CD4-positive, CD25-positive, alpha-beta regulatory T cell (primary cell): ENCODE measurements around the gene ZKSCAN5. TPM values are rescaled to one million over a fixed set of nuclear protein-coding genes. Genes with fewer than 3 reads are reported as not detected.
"Not testable (repeated sequence)": the region's sequence is repeated elsewhere in the genome, so short reads cannot be mapped to it uniquely, and the experiment has no call there.

ENCODE experiments used
- ATAC-seq, 2 donors: fragments of 150-1000 bp; cut with Tn5 transposase; one replicate each; pipeline ENCODE4 v1.10.0; 2021; ENCODE audit warnings: low read depth in 2 of 2, moderate number of reproducible peaks in 2 of 2, moderate library complexity in 1 of 2
- DNase-seq, 3 donors: peaks; one replicate each; pipeline versions ENCODE4 v3.0.0 to v3.0.0-alpha.2; 2012 to 2022; ENCODE audit warnings: mixed read lengths in 1 of 3
- H3K27ac ChIP-seq: one replicate; pipeline ENCODE4 v1.7.0; 2013; ENCODE audit warnings: mild to moderate bottlenecking, low read length; ENCODE audit not compliant: insufficient read depth, poor library complexity, severe bottlenecking
- H3K27me3 ChIP-seq: one replicate; pipeline ENCODE4 v1.7.0; 2013; ENCODE audit warnings: low read length; ENCODE audit not compliant: control insufficient read depth, insufficient read depth
- H3K36me3 ChIP-seq: one replicate; pipeline ENCODE4 v1.7.0; 2013; ENCODE audit warnings: mild to moderate bottlenecking, low read length, moderate library complexity; ENCODE audit not compliant: control insufficient read depth, insufficient read depth
- H3K4me1 ChIP-seq: 2 replicates; pipeline ENCODE4 v1.7.0; 2013; ENCODE audit warnings: mild to moderate bottlenecking, low read length; ENCODE audit not compliant: insufficient read depth, control insufficient read depth, poor library complexity, severe bottlenecking
- H3K4me3 ChIP-seq: one replicate; pipeline ENCODE4 v1.7.0; 2013; ENCODE audit warnings: low read depth, mild to moderate bottlenecking, low read length, moderate library complexity
- H3K9me3 ChIP-seq, 2 experiments: 1 replicate in 1 of 2; 2 replicates in 1 of 2; pipeline ENCODE4 v1.7.0; 2013; ENCODE audit warnings: low read length in 2 of 2, mild to moderate bottlenecking in 1 of 2, moderate library complexity in 1 of 2; ENCODE audit not compliant: control insufficient read depth in 2 of 2
- H3K27ac Mint-ChIP-seq, 3 donors: one replicate each; pipeline ENCODE4 v1.8.0; 2020 to 2022; ENCODE audit warnings: mild to moderate bottlenecking in 3 of 3, mixed read lengths in 3 of 3, moderate library complexity in 2 of 3
- H3K27me3 Mint-ChIP-seq: one replicate; pipeline ENCODE4 v1.8.0; 2022; ENCODE audit warnings: mild to moderate bottlenecking, mixed read lengths
- H3K36me3 Mint-ChIP-seq: one replicate; pipeline ENCODE4 v1.8.0; 2020; ENCODE audit warnings: mixed read lengths
- H3K4me1 Mint-ChIP-seq, 4 donors: one replicate each; pipeline ENCODE4 v1.8.0; 2020 to 2022; ENCODE audit warnings: mixed read lengths in 4 of 4, mild to moderate bottlenecking in 1 of 4
- H3K4me3 Mint-ChIP-seq, 4 donors: one replicate each; pipeline ENCODE4 v1.8.0; 2020 to 2022; ENCODE audit warnings: mild to moderate bottlenecking in 4 of 4, mixed read lengths in 4 of 4, moderate library complexity in 3 of 4
- H3K9me3 Mint-ChIP-seq, 7 donors: one replicate each; pipeline ENCODE4 v1.8.0; 2020 to 2022; ENCODE audit warnings: mixed read lengths in 7 of 7, mild to moderate bottlenecking in 3 of 7, moderate library complexity in 2 of 7
- polyA plus RNA-seq, 4 donors: library from polyadenylated mRNA; unstranded; fragments of 300-500 nt; fragmentation: Illumina TruSeq; gene quantifications; one replicate each; pipeline ENCODE4 v1.2.3, GENCODE V29; 2021
- total RNA-seq: library from RNA; stranded (reverse); gene quantifications from one replicate; pipeline ENCODE4 v1.2.3, GENCODE V29; 2022

The ZKSCAN5 gene
- total and polyA plus RNA-seq, 5 donors from 2014 or later: 2.8 to 5.8 (median 4.2) TPM

GRCh38 chr7:99562114-99562784 is 57.8 kb downstream of the ZKSCAN5 start:
- DNase-seq (no peak), ATAC-seq (no peak)
- H3K4me3 ChIP-seq: no peak overlapping the region
- H3K4me1 ChIP-seq: peaks cover 30% of the 10 kb centered on the region
- no peaks in the 10 kb centered on the region for H3K9me3 ChIP-seq
- H3K27me3 ChIP-seq: no peaks in the 10 kb centered on the region
- no peak overlapping the region for H3K27ac ChIP-seq
- peaks cover 58% of the 10 kb centered on the region for H3K36me3 ChIP-seq
- Mint-ChIP-seq H3K27ac (peak overlapping the region in 2 of 3 donors; percentile 84 to 93), H3K4me3 (peak overlapping the region in 2 of 4 donors; percentile 48 to 60), H3K36me3 (peaks cover 39% of the 10 kb centered on the region), H3K9me3 (peaks cover 0 to 2% (median 0%) of the 10 kb centered on the region in 7 donors), H3K27me3 (peaks cover 8% of the 10 kb centered on the region), H3K4me1 (peaks cover 18 to 57% (median 46%) of the 10 kb centered on the region in 4 donors)

- peaks cover 38% of the 10 kb centered on the region for H3K36me3 Mint-ChIP-seq
- peak; percentile 27 to 44 for ATAC-seq
- no peak overlapping the region for H3K27ac ChIP-seq
- peak overlapping the region in 1 of 4 donors; percentile 60 for H3K4me3 Mint-ChIP-seq
- peaks cover 0 to 2% (median 0%) of the 10 kb centered on the region in 7 donors for H3K9me3 Mint-ChIP-seq
- no peak overlapping the region for H3K4me3 ChIP-seq
- peak in 1 of 3 donors; percentile 31 for DNase-seq
- peaks cover 24% of the 10 kb centered on the region for H3K4me1 ChIP-seq
- no peaks in the 10 kb centered on the region for H3K27me3 ChIP-seq
- H3K27me3 Mint-ChIP-seq: peaks cover 6% of the 10 kb centered on the region
- H3K4me1 Mint-ChIP-seq: peaks cover 18 to 52% (median 42%) of the 10 kb centered on the region in 4 donors
- H3K27ac Mint-ChIP-seq: peak overlapping the region in 2 of 3 donors; percentile 72 to 84
- H3K36me3 ChIP-seq: peaks cover 58% of the 10 kb centered on the region
- H3K9me3 ChIP-seq: no peaks in the 10 kb centered on the region
Measured at GRCh38 chr7:99562832-99563231, 58.4 kb downstream of the ZKSCAN5 start.

GRCh38 chr7:99563650-99564049 is 59.2 kb downstream of the ZKSCAN5 start:
- Mint-ChIP-seq H3K4me1 (peaks cover 18 to 49% (median 39%) of the 10 kb centered on the region in 4 donors), H3K36me3 (peaks cover 33% of the 10 kb centered on the region)

GRCh38 chr7:99568770-99569169 is 64.3 kb downstream of the ZKSCAN5 start:
- peaks cover 58% of the 10 kb centered on the region for H3K36me3 ChIP-seq
- H3K27ac ChIP-seq, H3K27ac Mint-ChIP-seq, H3K9me3 Mint-ChIP-seq, H3K27me3 ChIP-seq, H3K27me3 Mint-ChIP-seq, H3K4me3 ChIP-seq, ATAC-seq, DNase-seq, H3K4me1 ChIP-seq, H3K9me3 ChIP-seq: not testable (repeated sequence)
- peaks cover 6 to 18% (median 15%) of the 10 kb centered on the region in 4 donors for H3K4me1 Mint-ChIP-seq
- H3K4me3 Mint-ChIP-seq: peak overlapping the region in 1 of 4 donors; percentile 54
- peaks cover 40% of the 10 kb centered on the region for H3K36me3 Mint-ChIP-seq

More at GRCh38 chr7:99563650-99564049, 59.2 kb downstream of the ZKSCAN5 start:
- Histone ChIP-seq H3K27me3 (no peaks in the 10 kb centered on the region), H3K4me1 (peaks cover 22% of the 10 kb centered on the region), H3K9me3 (no peaks in the 10 kb centered on the region), H3K4me3 (no peak overlapping the region), H3K27ac (no peak overlapping the region), H3K36me3 (peaks cover 58% of the 10 kb centered on the region)
- H3K27me3 Mint-ChIP-seq: no peaks in the 10 kb centered on the region
- ATAC-seq (no peak), DNase-seq (no peak)
- no peak overlapping the region for H3K27ac Mint-ChIP-seq
- peaks cover 0 to 2% (median 0%) of the 10 kb centered on the region in 7 donors for H3K9me3 Mint-ChIP-seq
- H3K4me3 Mint-ChIP-seq: peak overlapping the region in 1 of 4 donors; percentile 74

GRCh38 chr7:99571768-99572167 is 67.3 kb downstream of the ZKSCAN5 start:
- Mint-ChIP-seq H3K9me3 (no peaks in the 10 kb centered on the region), H3K27me3 (no peaks in the 10 kb centered on the region), H3K4me3 (no peak overlapping the region), H3K4me1 (peaks cover 0 to 7% (median 1%) of the 10 kb centered on the region in 4 donors), H3K27ac (peak overlapping the region in 1 of 3 donors; percentile 83), H3K36me3 (peaks cover 33% of the 10 kb centered on the region)
- no peaks in the 10 kb centered on the region for H3K27me3 ChIP-seq
- peaks cover 33% of the 10 kb centered on the region for H3K36me3 ChIP-seq
- ATAC-seq (no peak), DNase-seq (no peak)
- H3K27ac ChIP-seq: no peak overlapping the region
- no peaks in the 10 kb centered on the region for H3K9me3 ChIP-seq
- H3K4me3 ChIP-seq: no peak overlapping the region
- no peaks in the 10 kb centered on the region for H3K4me1 ChIP-seq

GRCh38 chr7:99573257-99573656 is 68.8 kb downstream of the ZKSCAN5 start:
- H3K27me3 ChIP-seq: no peaks in the 10 kb centered on the region
- peaks cover 0 to 8% (median 7%) of the 10 kb centered on the region in 4 donors for H3K4me1 Mint-ChIP-seq
- no peak for ATAC-seq
- peak overlapping the region in 1 of 3 donors; percentile 7 for H3K27ac Mint-ChIP-seq
- peaks cover 33% of the 10 kb centered on the region for H3K36me3 Mint-ChIP-seq
- no peak overlapping the region for H3K4me3 Mint-ChIP-seq
- no peak overlapping the region for H3K4me3 ChIP-seq
- DNase-seq: no peak
- no peaks in the 10 kb centered on the region for H3K4me1 ChIP-seq
- peaks cover 33% of the 10 kb centered on the region for H3K36me3 ChIP-seq
- no peaks in the 10 kb centered on the region for H3K9me3 Mint-ChIP-seq
- H3K27me3 Mint-ChIP-seq: no peaks in the 10 kb centered on the region
- H3K9me3 ChIP-seq: no peaks in the 10 kb centered on the region
- no peak overlapping the region for H3K27ac ChIP-seq

GRCh38 chr7:99576251-99576650 is 71.8 kb downstream of the ZKSCAN5 start:
- Mint-ChIP-seq H3K4me1 (peaks cover 0 to 19% (median 13%) of the 10 kb centered on the region in 4 donors), H3K27ac (peak overlapping the region in 2 of 3 donors; percentile 14 to 36), H3K4me3 (no peak overlapping the region), H3K27me3 (no peaks in the 10 kb centered on the region), H3K9me3 (no peaks in the 10 kb centered on the region), H3K36me3 (peaks cover 22% of the 10 kb centered on the region)
- H3K36me3 ChIP-seq: peaks cover 22% of the 10 kb centered on the region
- no peak overlapping the region for H3K27ac ChIP-seq
- no peaks in the 10 kb centered on the region for H3K27me3 ChIP-seq
- ATAC-seq (no peak), DNase-seq (no peak)
- no peaks in the 10 kb centered on the region for H3K9me3 ChIP-seq
- H3K4me3 ChIP-seq: no peak overlapping the region
- peaks cover 14% of the 10 kb centered on the region for H3K4me1 ChIP-seq
